Measurements from ENCODE around the gene ALOX15B.

- TF ChIP-seq CTCF (conservative IDR thresholded peaks at IDR 0.05; ENCODE audit: low read length) (no peak), EZH2phosphoT487 (IDR thresholded peaks at IDR 0.05; ENCODE audit: borderline replicate concordance) (no peak)
These were observed 46.3 kb upstream of the ALOX15B start for GRCh38 chr17:7992516-7992915.

Measured in Loucy (cell line).